ENCODE results near the gene RNF144A.

Gene RNF144A

DNA sequence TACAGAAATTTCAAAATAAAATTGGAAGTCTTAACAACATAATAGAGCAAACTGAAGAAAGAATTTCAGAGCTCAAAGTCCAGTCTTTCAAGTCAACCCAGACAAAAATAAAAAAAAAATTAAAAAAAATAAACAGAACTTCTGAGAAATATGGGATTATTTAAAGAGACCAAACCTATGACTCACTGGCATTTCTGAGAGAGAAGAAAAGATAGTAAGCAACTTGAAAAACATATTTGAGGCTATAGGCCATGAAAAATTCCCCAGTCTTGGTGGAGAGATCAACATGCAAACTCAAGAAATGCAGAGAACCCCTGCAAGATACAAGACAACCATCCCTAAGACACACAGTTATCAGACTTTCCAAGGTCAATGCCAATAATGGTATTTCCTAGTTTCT, 167.4 kb downstream of the RNF144A start:
- H3K4me3 ChIP-seq (ENCODE audit: low read depth, low read length) = no peak overlapping the region
- TF ChIP-seq, protein P1, sequence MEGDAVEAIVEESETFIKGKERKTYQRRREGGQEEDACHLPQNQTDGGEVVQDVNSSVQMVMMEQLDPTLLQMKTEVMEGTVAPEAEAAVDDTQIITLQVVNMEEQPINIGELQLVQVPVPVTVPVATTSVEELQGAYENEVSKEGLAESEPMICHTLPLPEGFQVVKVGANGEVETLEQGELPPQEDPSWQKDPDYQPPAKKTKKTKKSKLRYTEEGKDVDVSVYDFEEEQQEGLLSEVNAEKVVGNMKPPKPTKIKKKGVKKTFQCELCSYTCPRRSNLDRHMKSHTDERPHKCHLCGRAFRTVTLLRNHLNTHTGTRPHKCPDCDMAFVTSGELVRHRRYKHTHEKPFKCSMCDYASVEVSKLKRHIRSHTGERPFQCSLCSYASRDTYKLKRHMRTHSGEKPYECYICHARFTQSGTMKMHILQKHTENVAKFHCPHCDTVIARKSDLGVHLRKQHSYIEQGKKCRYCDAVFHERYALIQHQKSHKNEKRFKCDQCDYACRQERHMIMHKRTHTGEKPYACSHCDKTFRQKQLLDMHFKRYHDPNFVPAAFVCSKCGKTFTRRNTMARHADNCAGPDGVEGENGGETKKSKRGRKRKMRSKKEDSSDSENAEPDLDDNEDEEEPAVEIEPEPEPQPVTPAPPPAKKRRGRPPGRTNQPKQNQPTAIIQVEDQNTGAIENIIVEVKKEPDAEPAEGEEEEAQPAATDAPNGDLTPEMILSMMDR (IDR thresholded peaks at IDR 0.05; ENCODE audit: low read depth, low read length) = no peak

DNA sequence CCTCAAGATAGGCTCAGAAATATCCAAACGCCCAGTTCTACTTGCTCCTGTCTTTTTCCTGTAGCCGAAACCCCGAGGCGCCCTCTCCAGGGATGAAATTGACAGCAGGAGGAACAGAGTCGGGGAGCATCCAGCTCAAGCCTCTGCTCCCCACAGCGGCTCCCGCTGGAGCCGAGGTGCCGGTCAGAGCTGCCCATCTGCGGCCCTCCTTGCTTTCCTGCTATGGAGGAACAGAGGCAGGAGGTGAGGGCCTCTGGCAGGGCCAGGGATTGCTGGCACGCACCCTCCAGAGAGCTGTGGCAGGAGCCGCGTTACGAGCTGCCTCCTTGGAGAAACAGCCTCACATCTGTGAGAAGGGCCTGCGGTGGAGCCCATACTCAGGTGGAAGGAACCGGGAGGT, 172.1 kb downstream of the RNF144A start:
- H3K4me3 ChIP-seq (ENCODE audit: low read depth, low read length) = no peak overlapping the region
- TF ChIP-seq, protein P1 (IDR thresholded peaks at IDR 0.05; ENCODE audit: low read depth, low read length) = no peak

DNA sequence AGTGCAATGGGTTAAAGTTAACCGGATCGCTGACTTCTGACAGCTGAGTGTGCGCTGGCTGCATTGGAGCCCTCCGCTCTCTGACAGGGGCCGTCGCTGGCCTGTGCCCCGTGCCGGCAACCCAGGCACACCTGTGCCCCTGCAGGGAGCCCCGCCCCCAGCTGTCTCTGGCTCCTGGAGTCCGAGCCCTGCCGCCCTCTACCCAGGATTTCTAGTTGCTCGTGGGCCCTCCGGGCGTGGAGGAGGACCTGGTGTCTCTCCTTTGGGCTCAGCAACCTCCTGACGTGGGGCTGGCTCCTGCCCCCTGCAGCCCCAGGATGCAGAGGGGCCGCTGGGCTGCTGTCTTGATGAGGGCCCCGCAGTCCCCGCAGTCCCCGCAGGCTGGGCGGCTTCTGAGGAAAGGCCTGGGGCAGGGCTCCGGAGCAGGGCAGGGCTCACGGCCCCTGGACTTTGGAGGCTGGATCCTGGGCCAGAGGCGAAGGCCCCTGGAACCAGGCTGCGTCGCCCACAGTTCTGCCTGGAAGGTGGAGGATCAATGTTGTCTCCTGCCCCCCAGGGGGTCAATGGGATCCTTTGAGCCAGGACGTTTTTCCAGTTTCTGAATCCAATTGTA, 172.8 kb downstream of the RNF144A start:
- TF ChIP-seq, protein P1 (IDR thresholded peaks at IDR 0.05; ENCODE audit: low read depth, low read length) = no peak
- H3K4me3 ChIP-seq (ENCODE audit: low read depth, low read length) = no peak overlapping the region

DNA sequence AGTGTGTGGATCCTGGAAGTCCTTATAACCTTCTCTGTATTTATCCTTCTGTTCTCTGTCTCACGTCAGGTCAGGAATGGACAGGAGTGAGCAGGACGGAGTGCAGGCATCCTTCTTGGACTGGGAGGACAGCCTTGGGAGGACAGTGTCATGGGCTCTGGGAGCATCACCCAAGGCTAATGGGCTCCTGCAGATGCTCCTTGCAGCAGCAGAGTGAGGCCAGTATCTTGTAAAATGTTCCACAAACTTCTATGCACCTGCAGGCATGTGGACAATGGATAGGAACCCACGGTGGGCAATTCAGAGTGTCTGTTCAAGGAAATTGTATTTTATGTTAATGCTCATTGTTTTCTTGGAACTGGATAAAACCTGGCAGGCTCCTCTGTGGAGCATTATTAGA, 176.2 kb downstream of the RNF144A start:
- H3K4me3 ChIP-seq (ENCODE audit: low read depth, low read length) = no peak overlapping the region
- TF ChIP-seq, protein P1 (IDR thresholded peaks at IDR 0.05; ENCODE audit: low read depth, low read length) = no peak

Data from WI38 (cell line).